HG03135 (cell line): ENCODE data around the gene EYA2.
"Not testable (repeated sequence)": the region's sequence is repeated elsewhere in the genome, so short reads cannot be mapped to it uniquely, and the experiment has no call there.

ENCODE experiments used
- ATAC-seq: cut with Tn5 transposase; IDR thresholded peaks from one replicate; pipeline ENCODE4 v1.9.1; 2021; ENCODE audit warnings: mild to moderate bottlenecking, moderate library complexity; ENCODE audit not compliant: unreplicated experiment

Gene EYA2

GRCh38 chr20:46894579-46894958, at the start of gene EYA2:
TSS of gene EYA2 (plus strand) at chr20:46894843. CDS start at chr20:46990011, 95,168 bp downstream.
- ATAC-seq: no peak

- ATAC-seq: no peak
These were observed 49.7 kb upstream of the EYA2 start for GRCh38 chr20:46844965-46845364.

GRCh38 chr20:46849269-46849668, 45.4 kb upstream of the EYA2 start:
- ATAC-seq: no peak

- no peak for ATAC-seq
These were observed 44.9 kb upstream of the EYA2 start for GRCh38 chr20:46849751-46850150.

DNA sequence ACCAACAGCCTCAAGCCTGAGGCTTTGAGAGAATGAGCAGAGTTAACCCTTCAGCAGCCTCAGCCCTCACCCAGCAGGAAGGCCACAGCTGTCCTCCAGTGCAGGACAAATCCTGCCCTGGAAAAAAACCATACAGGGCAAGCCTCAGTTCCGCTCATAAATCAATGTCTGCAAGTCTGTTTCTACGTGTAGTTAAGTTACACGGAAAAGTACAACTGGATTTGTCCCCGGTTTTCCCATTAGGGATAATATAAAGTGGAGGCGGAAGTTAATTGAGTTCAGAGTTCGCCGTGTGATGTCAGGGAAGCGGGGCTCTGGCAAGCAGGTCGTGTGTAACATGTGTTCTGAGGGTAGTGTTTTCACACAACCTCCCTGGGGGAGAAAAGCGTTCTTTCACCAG, 44.2 kb upstream of the EYA2 start:
- no peak for ATAC-seq

DNA sequence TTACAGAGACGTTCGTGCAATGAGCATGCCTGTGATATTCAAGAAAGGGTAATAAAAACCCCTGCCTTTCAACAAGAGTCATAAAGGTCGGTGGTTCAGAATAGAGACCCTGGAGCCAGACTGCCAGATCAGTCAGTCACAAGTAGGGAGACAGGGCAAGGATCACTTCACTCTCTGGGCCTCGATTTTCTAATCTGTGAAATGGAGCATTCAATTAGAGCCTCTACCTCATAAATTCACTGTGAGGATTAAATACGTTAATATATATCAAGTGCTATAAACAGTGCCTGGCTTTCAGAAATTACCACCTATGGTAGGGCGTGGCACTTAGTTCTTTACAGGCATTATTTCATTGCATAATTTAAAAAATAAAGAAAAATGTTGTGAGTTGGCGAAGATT, 43.7 kb upstream of the EYA2 start:
- ATAC-seq: no peak

DNA sequence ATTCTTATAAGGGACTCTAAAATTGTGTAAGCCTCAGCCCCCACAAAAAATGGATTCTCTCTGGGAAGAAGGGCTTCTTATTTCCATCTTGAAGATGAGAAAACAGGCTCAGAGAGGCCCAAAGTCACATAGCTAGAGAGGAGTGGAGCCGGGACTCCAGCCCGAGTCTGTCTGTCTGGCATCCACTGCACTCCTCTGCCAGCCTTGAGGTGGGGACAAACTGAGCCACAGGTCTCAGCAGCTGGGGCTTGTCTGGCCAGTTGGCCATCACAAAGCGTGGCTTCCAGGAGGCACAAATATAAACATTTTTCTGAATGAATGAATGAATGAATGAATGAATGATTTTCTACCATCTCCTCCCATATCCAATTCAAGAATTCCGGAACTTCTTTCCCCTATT, 42.9 kb upstream of the EYA2 start:
- no peak for ATAC-seq

DNA sequence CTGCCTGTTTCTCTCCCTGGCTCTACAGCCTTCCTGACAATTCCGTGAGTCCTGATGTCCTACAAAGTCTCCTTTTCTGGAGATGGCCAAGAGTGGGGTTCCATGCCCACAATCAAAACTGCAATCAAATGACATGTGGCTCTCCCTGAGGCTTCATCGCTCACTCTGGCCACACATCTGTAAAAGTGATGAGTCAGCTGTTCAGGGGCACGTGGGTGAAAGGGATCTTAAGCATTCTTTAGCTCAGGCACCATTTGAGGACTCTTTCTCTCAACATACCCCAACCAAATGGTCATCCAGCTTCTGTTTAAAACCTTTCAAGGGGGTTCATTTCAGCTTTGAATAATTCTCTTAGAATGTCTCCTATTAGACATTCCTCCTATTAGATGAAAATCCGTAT, 42.3 kb upstream of the EYA2 start:
- ATAC-seq: no peak

- ATAC-seq: no peak
These were observed 40.7 kb upstream of the EYA2 start for GRCh38 chr20:46853926-46854325.

DNA sequence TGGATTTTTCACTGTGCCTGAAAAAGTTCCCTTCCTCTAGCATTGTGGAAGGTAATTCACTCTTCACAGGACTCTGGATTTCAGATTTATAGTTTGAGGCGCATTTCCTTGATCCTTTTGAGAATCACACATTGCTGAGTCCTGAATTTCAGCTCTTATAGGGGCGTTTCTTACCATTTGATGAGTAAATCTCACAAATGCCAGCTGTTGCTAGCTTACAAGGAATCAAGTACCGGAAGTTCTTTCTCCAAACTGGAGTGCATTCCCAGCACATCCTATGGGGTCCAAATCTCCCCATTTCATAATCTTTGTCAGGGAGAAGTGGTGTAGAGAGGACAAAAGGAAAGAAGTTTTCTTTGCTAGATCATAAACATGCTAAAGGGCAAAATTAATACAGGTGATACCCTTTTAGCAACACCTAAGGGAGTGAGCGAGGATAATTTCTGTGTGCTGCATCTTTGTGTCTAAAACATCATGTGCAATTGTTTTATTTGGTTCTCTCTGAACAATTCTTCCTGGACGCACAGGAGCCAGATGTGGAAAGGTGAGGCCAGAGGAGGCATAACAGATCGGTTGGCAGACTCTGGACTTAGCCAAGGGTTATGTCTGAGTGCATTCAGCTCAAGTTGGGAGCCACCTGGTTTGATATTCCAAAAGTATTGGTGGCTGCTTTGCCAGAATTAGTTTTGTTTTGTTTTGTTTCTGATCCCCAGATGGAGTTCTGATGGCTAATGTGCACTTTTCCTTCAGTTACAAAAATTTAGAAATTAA, 37.4 kb upstream of the EYA2 start:
- no peak for ATAC-seq

- ATAC-seq: no peak
These were observed 28.8 kb upstream of the EYA2 start for GRCh38 chr20:46865824-46866223.

- no peak for ATAC-seq
These were observed 24.6 kb upstream of the EYA2 start for GRCh38 chr20:46870041-46870440.

GRCh38 chr20:46872328-46873211, 22.1 kb upstream of the EYA2 start:
- ATAC-seq: no peak

GRCh38 chr20:46875059-46875458, 19.6 kb upstream of the EYA2 start:
- ATAC-seq: no peak

DNA sequence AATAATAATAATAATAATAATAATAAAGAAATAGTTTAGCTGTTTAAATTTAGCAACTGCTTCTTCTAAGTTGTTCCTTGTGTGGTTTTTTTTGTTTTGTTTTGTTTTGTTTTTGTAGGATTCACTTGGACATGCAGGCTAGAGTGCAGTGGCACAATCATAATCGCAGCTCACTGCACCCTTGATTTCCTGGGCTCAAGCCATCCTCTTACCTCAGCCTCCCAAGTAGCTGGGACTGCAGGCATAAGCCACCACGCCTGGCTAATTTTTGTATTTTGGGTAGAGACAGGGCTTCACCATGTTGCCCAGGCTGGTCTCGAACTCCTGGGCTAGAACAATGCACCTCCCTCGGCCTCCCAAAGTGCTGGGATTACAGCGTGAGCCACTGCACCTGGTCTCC, 15.3 kb upstream of the EYA2 start:
- no peak for ATAC-seq

GRCh38 chr20:46879963-46880362, 14.7 kb upstream of the EYA2 start:
- ATAC-seq: not testable (repeated sequence)

DNA sequence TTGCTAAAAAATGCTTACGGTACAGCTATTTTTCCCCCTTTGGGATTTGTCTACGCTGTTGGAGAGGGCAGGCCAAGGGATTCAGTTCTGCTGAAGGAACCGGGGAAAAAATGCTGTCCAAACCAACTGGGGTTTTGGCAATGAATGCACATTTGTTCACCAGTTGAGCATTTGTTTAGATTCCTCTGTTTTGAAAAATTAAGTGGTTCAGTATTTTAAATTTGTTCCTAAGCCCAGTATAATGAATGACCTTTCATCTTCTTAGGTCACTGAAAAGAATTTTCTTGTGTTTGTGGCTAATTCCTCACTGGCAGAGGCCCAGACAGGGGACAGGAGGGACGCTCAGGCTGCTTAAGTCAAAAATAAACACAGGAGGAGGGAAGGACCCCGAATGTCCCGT, 10.8 kb upstream of the EYA2 start:
- no peak for ATAC-seq

DNA sequence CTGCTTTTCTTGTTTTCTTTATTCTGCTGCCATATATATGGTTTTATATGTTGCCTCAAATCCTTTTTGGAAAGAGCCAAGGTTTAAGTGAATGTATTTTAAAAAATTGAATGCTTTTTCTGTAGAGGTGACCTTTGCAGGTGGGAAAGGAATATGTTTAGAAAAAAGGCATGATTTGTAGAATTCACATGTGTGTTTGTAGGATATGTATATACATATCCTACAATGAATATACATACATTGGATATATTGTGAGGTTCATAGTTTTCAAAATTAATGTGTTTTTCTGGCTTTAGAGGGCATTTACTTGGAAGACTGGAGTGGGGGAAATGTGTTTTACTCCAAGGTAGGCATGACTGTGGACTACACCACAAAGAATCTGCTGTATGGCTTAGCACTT, 4.0 kb upstream of the EYA2 start:
- no peak for ATAC-seq

GRCh38 chr20:46893051-46893450, 1.6 kb upstream of the EYA2 start:
- ATAC-seq: no peak

- ATAC-seq: no peak
These were observed 615 bp upstream of the EYA2 start for GRCh38 chr20:46893877-46894578.
